Measurements from ENCODE around the gene GNB1.

DNA sequence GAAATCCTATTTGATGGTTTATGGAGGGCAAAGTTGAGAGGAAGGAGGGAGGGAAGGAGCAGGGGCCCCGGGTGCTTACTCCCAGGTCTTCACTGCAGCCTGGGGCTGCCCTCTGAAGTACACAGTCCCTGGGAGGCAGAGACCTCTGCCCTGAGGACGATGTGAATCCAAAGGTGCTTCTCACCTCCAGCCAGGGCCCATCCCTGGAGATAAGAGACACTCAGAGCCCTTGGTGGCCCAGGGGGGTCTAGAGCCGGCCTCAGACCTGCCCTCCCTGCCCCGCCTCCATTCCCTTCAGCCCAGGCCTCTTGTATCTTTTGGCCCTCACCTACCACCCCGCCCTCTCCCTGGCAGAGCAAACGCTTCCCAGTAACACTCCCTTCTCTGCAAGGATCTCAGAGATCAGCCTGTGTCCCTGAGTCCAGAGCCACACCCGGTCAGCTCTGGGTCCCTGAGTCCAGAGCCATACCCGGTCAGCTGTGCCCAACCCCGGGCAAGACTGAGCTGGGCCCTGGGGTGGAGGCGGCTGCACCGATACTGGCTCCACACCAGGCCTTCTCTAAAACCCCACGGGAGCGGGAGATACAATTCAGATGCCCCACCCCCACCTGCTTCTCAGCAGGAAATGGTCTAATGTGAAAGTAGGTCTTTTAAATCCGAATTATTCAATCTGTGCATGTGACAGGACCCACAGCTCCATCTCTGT, 3.6 kb upstream of the GNB1 start:
- TF ChIP-seq, protein P1, sequence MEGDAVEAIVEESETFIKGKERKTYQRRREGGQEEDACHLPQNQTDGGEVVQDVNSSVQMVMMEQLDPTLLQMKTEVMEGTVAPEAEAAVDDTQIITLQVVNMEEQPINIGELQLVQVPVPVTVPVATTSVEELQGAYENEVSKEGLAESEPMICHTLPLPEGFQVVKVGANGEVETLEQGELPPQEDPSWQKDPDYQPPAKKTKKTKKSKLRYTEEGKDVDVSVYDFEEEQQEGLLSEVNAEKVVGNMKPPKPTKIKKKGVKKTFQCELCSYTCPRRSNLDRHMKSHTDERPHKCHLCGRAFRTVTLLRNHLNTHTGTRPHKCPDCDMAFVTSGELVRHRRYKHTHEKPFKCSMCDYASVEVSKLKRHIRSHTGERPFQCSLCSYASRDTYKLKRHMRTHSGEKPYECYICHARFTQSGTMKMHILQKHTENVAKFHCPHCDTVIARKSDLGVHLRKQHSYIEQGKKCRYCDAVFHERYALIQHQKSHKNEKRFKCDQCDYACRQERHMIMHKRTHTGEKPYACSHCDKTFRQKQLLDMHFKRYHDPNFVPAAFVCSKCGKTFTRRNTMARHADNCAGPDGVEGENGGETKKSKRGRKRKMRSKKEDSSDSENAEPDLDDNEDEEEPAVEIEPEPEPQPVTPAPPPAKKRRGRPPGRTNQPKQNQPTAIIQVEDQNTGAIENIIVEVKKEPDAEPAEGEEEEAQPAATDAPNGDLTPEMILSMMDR (IDR thresholded peaks at IDR 0.05; ENCODE audit: insufficient read depth, low read length, poor library complexity, severe bottlenecking): no peak
- no peak for TF ChIP-seq EZH2phosphoT487 (conservative IDR thresholded peaks at IDR 0.05; ENCODE audit: low read length)

Measured in SU-DHL-6 (cell line).